ENCODE measurements around the gene COPS2. TPM values are rescaled to one million over a fixed set of nuclear protein-coding genes. Genes with fewer than 3 reads are reported as not detected.

Gene COPS2
- total RNA-seq, 1 donor from 2014 or later, result 71.6 TPM

Small RNAs within 50 kb of the gene (microRNA-seq; reads per million reads assigned to microRNA genes)
- not detected for gene MIR4716

Other genes starting within 250 kb of the COPS2 start
- 3.3 TPM for gene SHC4, start 191.7 kb downstream of the COPS2 start, total RNA-seq
- 40.9 TPM for gene SECISBP2L, start 109.2 kb downstream of the COPS2 start, total RNA-seq
- gene GALK2, start 14.6 kb upstream of the COPS2 start, total RNA-seq, result 27.9 TPM

Data from cardiac septum (tissue), 1 donor.